MV-4-11 (cell line): ENCODE data around the gene FUT7.

Experiments used
- DNase-seq: peaks from one replicate; lab custom pipeline; 2025; lab: John Stamatoyannopoulos, UW

The FUT7 gene

GRCh38 chr9:137049544-137050449 is 17.9 kb upstream of the FUT7 start:
- peak; percentile 17 for DNase-seq

- DNase-seq, result no peak
Measured at GRCh38 chr9:137048655-137049543, 17.0 kb upstream of the FUT7 start.

GRCh38 chr9:137046088-137046787 is 14.3 kb upstream of the FUT7 start, which contains the start of gene NPDC1:
TSS of gene NPDC1 (minus strand) at chr9:137046177. CDS start at chr9:137045989, 188 bp downstream.
- peak; percentile 72 for DNase-seq

- DNase-seq, result no peak
Measured at GRCh38 chr9:137045294-137046087, 13.6 kb upstream of the FUT7 start.

GRCh38 chr9:137044502-137045177 is 12.8 kb upstream of the FUT7 start:
- DNase-seq, result no peak

GRCh38 chr9:137044037-137044436 is 12.1 kb upstream of the FUT7 start:
- no peak for DNase-seq

GRCh38 chr9:137042751-137043727 is 11.2 kb upstream of the FUT7 start:
- DNase-seq, result no peak

GRCh38 chr9:137041124-137041523 is 9.2 kb upstream of the FUT7 start:
- no peak for DNase-seq

- DNase-seq, result no peak
Measured at GRCh38 chr9:137040568-137040967, 8.7 kb upstream of the FUT7 start.

- no peak for DNase-seq
Measured at GRCh38 chr9:137039611-137040366, 7.9 kb upstream of the FUT7 start.

- DNase-seq, result no peak
Measured at GRCh38 chr9:137038916-137039315, 7.0 kb upstream of the FUT7 start.

- DNase-seq, result no peak
Measured at GRCh38 chr9:137037483-137037882, 5.6 kb upstream of the FUT7 start.

- DNase-seq, result no peak
Measured at GRCh38 chr9:137037035-137037434, 5.1 kb upstream of the FUT7 start.

GRCh38 chr9:137035937-137036336 is 4.0 kb upstream of the FUT7 start:
- DNase-seq, result no peak

- no peak for DNase-seq
Measured at GRCh38 chr9:137035507-137035834, 3.6 kb upstream of the FUT7 start.

- DNase-seq, result peak; percentile 82
Measured at GRCh38 chr9:137034709-137035506, 3.0 kb upstream of the FUT7 start.

GRCh38 chr9:137034039-137034708 is 2.3 kb upstream of the FUT7 start:
- DNase-seq, result peak; percentile 82
